NK-92 (cell line): ENCODE results near the gene AGAP1.

ENCODE experiments used
- DNase-seq: peaks from one replicate; lab custom pipeline; 2025; ENCODE audit not compliant: unreplicated experiment; lab: John Stamatoyannopoulos, UW

AGAP1 gene

DNA sequence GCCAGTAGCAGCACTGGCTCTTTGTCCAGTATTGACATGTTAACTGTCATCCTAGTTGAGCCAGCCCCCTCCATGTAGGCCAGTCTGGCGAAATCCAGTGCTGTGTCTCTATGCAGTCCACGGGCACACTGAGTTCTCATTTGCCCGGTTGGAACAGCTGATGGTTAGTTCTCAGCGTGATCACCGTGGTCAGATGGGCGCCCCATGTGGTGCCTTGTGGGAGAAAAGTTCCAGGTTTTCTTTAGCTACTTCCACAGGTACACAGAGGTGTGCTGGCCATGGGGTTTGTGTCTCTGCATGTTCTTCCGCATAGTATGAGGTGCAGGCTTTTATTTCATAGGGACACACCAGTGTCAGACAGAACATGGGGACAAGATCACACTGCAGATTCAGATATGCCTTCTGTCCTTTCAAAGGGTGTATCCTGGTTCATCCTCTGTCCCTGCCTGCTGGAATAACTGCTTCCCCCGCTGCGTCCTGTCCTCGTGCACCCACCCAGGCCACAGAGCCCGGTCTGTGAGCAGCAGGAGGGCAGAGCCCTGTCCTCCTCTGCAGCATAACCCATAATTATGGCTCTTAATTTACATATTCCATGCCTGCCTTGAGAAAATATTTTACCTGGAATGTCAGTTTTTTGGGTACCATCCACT lies 340.3 kb downstream of the AGAP1 start:
- no peak for DNase-seq

DNA sequence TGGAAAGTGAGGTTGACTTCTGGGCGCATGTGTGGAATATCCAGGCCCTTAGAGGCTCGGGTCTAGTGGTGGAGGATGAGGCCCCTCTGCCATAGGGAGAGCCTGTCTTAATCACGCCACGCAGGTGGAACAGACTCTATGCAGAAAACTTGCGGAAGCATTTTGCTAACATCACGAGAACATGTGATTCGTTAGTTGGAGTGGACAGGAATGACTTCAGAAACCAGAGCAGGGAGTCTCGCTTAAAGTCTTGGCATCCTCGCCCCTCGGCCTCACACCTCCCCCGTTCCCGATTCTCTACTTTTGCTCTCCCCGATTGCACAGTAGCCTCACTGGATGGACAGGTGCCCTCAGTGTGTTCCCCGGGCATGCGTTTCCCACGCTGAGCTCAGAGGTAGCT lies 340.9 kb downstream of the AGAP1 start:
- DNase-seq = no peak

DNA sequence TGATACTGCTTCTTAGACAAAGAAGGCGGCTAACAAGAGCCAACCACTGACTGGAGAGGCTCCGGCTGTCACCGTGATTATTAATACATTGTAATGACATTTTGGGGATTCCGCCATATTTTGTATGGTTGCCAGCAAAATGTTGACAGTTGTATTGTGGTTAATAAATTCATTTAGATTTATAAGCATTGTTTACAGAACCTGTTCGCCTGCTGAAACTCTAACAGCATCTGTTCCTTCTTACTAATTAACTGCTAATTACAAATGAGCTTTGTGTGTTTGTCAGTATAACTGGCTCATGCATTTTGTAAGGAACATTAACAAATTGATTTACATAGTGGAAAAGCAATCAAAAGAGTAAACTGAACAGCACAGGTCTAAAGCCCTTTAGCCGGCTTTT lies 342.0 kb downstream of the AGAP1 start:
- no peak for DNase-seq

DNA sequence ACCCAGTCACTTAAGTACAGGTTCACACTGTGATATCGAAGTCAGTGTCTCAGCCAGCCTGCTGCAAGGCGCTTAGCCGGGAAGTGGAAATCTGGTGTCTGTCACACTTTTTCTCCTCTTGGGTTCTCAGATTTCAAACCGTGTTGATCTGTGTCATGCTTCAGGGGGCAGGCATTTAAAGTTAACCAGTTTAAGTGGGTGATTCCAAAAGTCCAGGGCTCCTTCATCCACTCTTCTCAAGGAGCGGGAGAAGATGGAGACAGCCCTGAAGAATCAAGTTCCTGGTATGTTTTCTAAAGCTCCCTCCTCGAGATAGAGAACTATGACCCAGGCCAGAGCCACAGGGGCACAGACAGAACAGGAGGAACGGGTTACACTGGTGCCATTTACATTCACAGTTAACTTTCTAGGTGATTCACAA lies 342.7 kb downstream of the AGAP1 start:
- no peak for DNase-seq

DNA sequence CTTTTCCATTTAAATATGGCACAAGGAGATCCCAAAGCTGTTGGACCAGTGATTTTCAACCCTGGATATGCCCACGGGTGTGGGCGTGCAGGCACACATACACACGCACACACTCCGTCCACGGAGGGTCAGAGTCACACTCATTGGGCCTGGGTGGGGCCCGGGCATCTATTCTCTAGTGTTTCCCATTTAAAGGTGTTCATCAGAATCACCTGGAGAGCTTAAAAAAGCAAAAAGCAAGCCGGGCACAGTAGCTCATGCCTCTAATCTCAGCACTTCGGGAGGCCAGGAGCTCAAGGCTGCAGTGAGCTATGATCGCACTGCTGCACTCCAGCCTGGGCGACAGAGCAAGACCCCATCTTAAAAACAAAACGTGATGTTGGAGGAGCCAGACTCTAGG lies 345.4 kb downstream of the AGAP1 start:
- no peak for DNase-seq

DNA sequence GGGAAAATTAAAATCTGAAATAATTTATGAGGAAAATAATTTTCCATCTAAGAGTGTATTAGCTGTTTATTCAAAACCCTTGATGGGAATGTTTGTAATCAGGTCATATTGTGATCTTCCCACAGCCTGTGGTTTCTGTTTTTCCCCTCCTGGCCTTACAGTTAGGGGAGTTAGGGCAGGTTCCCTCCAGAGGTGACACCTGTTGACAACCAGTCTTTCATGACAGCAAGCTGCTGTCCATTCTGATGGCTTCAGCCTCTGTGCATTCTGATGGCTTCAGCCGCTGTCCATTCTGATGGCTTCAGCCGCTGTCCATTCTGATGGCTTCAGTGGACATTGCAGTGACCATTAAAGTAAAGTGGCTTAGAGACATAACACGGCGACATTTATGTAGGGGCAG lies 346.1 kb downstream of the AGAP1 start:
- no peak for DNase-seq

DNA sequence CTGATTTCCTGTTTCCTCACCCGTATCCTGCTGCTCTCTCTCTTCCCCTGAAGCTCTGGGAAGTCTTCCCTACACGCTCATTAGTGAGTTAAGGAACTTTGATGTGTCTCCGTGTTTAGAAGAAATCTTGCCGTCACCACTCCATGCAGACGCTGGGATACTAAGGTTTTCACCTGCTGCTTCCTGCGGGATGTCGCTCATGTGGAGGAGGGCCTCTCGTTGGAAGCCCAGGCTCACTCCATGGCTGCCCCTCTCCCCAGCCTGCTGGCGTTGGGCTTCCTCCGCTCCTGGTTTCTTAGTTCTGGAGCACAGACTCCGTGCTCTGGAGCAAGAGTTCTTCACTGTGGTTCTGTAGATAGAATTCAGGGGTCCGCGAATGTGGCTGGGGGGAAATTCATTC lies 348.0 kb downstream of the AGAP1 start:
- no peak for DNase-seq

DNA sequence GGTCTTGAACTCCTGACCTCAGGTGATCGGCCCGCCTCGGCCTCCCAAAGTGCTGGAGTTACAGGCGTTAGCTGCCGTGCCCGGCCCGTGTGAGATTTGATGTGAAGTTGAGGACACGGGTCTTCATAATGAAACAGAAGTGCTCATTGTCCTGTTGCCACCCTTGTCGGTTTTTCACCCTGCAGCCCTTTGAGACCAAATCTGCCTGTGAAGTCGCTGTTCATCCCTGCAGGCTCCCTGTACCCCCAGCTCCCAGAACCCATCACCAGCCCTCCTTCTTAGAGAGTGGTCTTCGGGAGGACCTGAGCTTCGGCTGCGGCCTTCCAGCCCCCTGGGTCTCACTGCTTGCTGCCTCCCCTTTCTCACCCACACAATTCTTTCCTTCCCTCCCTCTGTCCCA lies 349.1 kb downstream of the AGAP1 start:
- no peak for DNase-seq

DNA sequence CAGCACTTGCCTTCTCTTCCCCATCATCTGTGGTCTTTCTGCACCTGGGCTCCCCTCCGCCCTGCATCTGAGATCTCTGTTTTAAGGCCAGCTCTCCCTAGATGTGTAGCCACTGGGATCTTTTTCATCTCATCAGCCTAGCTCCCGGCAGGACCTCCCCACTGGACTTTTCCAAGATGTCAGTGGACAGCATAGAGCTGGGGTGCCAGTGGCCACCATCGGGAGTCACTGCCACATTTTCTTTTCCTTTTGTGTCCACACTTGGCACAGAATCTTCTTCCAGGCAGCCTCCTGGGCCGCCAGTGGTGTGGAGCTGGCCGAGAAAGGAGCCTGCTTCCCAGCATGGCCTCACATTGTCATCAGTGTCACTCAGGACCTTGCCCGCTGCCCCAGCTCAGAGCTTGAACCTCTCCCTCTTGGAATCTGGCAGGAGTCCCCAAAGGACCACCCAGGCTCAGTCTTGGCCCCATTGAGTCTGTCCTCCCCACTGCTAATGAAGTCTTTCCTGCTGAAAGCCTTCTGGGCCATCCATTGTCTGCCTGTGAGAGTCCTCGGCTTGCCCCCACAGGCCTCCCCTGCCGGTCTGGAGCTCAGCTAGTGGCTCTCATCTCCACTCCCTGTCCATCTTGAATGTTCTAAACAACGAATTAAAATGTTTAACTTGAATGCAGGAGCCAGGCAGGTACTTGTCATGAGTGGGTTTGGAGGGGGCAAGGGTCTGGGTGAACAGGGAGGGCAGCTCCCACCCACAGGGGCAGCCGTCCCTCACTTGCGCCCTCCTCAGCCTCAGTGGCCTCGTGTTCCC lies 349.9 kb downstream of the AGAP1 start:
- no peak for DNase-seq

DNA sequence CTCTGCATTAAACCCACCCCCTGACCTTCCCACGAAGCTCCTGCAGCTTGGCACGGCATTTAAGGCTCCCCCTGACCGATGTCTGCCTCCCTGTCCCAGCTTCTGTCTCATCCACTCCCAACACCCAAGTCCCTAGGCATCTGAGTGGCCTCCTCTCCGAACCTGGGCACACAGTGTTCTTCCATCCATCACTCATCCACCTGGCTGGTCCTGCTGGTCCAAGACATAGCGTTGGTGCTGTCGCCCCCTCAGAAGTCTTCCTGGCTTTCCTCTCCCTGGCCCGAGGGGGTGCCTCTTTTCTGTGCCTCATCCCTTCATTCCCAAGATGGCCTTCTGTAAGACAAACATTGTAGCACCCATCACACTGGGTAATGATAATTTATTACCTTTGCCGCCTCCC lies 350.7 kb downstream of the AGAP1 start:
- no peak for DNase-seq

DNA sequence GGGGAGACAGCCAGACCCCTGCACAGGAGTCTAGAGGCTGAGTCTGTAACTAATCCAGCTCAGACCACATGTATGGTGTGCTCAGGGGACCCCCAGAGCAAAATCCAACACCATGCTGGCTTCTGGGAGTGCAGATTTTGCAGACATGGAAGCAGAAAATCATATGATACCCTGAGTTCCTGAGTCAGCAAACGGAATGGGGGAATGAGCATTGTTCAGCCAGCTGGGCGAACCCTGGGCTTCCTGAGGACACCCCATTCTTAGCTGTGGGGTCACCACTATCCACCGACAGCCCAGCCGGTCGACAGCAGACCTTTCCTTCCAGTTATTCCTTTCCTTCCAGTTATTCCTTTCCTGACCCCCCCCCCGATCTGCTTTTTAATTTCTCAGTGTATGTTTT lies 351.4 kb downstream of the AGAP1 start:
- no peak for DNase-seq

DNA sequence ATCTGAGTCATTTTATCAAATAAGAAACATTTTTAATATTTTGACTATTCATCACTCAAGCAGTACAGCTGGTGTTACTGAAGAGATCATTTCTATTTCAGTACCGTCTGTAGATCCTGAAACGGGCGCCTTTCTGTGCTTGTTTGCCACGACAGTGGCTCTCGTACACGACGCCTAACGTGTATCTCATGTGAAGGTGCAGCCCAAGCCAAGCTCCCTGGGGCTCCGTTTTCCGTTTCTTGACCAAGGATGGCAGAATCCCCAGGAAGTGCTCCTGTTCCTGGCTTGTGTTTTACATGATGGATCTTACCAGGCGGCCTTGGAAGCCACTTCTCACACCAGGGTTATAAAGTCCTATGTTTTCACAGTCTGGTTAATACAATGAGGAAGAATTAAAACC lies 353.7 kb downstream of the AGAP1 start:
- DNase-seq = no peak

DNA sequence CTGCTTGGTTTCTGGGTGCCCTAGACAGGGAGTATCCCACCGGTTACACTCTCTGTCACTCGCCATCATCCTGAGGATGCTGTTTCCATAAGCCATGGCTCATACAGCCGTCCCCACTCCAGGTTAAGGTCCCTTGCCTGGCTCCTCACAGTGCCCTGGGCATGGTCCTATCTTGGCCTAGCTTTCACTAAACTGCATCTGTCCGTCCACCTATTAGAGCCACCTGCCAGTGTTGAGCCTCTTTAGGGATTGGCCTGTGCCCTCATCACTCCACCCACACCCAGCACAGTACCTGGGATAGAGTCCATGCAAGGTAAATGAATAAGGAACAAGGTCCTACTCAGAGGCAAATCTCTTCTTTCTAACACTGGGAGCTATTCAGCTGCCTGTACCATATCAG lies 354.2 kb downstream of the AGAP1 start:
- no peak for DNase-seq

DNA sequence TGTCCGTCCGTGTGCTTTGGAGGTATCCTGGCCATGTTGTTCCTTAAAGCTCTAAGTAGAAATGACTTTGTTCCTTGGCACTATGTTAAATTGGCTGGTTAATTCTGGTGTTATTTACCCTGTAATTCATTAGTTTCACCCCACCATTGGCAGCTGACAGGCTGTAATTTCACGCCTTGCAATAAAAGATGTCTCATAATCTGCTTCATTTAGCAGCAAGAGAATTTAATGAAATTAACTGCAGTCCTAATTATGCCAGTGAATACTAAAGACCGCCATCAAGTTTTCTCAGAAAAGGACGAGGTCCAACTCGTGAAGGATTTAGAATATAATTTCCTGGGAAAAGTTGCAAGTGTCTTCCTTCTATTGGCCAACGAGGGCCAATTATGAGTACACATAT lies 355.1 kb downstream of the AGAP1 start:
- DNase-seq = no peak

DNA sequence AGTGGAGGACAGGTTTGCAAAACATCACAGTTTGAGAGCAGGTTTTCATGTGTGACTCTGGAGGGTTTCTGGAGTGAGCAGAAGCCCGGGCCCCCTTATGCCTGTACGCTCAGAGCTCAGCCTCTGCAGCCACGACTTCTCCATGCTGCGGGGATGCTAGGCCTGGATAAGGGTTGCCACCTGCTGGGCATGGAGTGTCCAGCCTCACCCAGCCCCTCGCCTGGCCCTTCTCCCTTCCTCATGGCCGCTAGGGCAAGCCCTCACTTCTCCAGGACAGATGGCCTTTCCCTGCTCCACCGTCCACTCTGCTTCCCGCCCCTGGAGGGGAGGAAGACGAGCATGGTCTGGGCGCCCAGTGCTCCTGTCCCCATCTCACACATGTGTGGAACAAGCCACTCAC lies 355.6 kb downstream of the AGAP1 start:
- no peak for DNase-seq

DNA sequence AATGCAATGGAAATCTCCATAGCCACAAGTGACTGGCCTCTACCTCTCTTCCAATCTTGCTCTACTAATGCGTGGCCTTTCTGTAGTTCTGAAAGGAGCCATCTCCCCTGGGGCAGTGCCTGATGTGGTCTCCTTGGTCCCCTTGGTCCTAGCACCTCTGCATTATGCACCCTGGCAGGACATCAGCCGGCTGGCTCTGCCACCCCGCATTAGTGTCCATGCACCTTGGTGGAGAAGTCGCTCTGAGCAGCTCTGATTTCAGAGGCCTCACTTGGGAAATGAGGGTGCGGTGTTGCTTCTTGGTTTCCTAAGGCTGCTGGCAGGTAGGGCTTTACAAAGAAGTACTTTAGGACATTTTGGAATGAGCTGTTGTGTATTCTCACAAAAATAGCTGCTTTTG lies 356.4 kb downstream of the AGAP1 start:
- no peak for DNase-seq

DNA sequence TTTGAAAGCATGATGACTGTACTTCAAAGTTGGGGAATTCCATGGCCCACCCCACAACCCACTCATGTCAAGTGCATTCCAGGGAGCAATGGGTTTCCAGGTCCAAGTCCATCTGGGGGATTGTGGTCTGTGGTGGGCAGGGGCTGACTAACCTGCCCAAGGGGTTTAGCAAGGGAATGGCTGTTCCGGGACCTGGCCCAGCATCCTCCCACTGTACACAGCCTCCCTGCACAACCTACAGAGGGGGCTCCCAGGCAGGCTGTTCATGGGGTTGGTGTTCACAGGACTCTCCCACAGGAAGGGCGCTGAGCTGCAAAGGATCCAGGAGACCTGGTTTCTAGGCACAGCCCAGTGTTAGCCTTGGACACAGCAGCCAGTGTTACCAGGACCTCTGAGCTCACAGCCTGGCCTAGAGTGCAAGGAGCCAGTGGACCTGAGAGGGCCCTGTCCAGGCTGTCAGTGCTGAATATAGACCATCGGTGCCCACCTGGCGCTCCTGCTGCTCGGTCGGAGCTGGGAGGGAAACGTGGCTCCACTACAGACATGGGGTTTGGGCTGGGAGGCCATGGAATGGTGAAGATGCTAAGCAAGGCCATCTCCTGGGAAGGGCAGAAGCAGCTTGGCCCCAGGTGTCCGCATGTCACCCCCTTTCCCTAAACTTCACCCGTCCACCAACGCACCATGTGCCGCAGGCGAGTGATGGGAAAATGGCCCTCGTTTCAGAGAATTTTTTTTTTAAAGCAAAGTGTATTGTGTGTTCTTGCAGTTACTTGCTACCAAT lies 357.1 kb downstream of the AGAP1 start:
- no peak for DNase-seq

DNA sequence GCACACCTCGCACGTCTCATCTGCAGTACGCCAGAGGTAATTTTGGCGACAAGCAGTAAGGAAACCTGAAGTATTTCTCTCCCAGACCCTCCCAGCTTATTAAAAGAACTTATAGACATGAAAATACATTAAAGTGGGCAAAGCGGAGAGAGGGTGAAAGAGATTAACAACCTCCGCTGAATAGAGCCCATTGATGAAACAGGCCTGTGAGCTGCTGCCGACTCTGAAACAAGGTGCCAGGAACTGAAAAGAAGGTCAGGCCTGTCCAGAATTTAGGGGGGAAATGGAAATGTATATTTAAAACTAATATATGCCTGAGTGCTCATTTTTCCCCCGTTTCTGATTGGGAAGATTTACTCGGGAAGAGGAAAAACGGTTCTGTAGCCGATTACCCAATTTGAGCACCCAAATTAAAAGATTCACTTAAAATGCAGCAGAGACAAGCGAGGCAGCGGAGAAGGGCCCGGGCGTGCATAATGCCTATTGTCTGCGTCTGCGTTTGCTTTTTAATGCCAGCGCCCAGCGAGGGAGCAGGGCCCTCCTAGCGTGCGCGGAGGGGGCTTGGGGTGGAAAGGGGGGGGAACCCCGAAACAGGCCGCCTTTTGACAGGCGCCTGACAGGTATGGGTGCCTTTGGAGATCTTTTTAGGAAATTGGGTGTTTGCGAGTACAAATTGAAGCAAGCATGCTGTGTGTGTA lies 358.1 kb downstream of the AGAP1 start:
- DNase-seq = no peak

DNA sequence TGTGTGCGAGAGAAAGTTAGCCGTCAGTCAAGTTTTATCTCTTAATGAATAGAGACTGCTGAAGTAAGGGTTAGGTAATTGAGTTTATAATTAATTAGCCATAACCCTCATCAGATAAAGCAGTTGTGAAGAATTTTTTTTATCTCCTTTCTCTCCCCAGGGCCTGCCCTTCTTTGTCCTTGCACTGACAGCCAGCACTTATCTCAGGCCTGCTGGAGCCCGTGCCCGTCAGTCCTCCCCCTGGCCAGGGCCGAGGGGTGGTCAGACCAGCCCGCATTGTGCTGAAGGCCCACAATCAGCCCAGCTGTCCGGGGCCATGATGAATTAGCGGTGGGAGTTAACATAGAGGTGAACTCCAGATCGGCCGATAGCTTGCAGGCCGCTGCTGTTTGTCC lies 358.7 kb downstream of the AGAP1 start:
- DNase-seq = no peak

DNA sequence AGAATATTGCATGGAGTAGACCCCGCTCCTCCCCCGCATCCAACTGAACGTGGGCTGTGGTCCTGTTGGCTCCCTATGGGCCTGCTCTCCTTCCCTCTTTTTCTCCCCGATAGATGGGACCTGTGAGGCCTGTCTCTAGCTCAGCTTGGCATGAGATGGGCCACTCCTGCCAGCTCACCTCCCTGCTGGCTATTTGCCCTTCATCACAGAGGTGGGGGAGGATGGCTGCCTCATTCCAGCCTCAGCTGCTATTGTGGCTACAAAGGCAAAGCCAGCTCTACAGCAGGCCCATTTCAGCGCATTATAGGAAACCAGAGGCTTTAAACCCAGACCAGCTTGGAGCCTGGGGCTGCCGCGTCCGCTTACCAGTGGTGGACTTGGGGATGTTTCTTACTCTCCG lies 360.4 kb downstream of the AGAP1 start:
- DNase-seq = no peak

DNA sequence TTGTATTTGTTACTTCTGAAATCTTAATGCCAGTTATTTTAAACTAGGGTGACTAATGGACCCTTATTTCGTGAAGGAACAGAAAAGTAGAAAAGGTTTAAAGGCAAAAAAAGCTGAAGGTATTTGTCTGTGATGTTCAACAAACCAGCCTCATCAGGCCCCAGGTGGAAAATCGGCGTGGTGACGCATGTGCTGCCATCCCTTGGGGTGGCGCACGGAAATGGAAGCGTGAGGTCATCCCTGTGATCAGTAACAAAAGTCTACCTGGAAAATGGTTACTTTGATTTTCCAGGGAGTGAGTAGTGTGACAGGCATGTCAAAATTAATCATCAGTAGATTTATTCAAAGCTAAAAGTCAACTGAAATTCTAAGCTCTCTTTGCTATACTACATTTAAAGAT lies 361.2 kb downstream of the AGAP1 start:
- DNase-seq = no peak
